ENCODE results near the gene KRTAP12-2.

Gene KRTAP12-2

GRCh38 chr21:44666401-44667320 is at the start of gene KRTAP12-2:
KRTAP12-2 (minus strand) TSS chr21:44666927; CDS start chr21:44666886, 41 bp downstream.
- no peak for DNase-seq (ENCODE audit: low read depth in 2 of 2)

GRCh38 chr21:44714905-44715304 is 48.2 kb upstream of the KRTAP12-2 start:
- no peak for DNase-seq (ENCODE audit: low read depth in 2 of 2)

DNA sequence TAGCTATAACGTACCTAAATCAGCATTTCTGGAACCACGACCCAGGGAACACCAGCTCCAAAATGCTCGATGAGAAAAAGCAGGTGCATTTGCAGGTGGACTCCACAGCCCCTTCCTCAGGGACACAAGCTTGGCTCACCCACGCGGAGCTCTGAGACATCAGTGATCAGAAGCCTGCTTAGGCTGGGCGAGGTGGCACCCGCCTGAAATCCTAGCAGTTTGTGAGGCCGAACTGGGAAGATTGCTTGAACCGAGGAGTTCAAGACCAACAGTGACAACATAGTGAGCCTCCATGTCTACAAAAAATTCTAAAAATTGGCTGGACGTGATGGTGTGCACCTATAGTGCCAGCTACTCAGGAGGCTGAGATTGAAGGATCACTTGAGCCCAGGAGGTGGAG is 47.1 kb upstream of the KRTAP12-2 start:
- DNase-seq (ENCODE audit: low read depth in 2 of 2): no peak

DNA sequence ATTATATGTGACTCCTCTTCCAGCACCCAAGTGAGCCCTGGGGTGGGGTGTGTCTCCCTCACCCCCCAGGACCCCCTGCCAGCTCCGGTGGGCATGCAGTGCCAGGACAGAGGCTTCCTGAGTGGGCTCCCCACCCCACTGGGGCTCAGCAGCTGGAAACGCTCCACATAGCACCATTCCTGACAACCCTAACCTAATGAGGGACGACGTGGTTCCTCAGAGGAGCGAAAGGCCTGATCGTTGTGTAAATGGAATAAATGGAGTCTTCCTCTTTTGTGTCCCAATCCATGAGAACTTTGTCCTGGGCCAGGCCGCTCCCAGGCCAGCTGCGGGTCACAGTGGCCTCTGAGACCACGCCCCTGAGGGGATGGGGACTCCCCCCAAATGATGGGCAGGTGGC is 46.4 kb upstream of the KRTAP12-2 start:
- DNase-seq (ENCODE audit: low read depth in 2 of 2): no peak

DNA sequence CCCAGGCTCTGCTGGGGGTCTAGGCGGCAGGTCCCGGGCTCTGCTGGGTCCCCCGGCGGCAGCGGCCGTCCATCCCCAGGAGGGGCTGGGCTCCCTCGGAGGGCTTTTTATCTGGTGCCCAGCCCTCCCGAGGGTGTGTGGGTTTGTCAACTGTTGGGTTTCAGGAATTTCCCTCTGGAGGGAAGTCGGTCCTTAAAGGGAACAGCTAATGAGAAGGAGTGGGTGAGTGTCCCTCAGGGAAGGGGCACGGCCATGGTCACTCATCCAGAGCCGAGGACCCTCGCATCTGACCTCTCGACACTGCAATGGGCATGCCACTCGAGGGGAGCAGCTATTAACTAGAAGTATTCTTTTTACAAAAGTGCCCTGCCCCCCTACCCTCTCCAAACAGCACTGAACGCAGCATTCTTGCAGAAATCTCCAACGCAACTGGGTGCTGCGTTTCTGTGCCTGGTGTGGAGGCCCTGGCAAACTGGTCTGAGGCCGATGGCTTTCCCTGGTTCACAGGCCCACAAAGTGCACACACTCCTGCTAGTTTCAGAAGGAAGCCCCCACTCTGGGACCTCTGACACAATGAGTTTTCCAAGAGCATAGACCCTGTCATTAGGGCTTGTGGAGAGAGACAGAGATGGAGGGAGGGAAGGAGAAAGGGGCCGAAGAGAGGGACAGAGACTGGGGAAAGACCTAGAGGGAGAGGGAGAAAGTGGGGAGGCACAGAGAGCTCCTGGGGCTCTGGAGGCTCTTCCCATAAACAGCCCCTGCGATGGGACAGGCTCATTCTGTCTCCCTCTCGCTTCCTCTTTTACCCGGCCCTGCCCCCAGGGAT is 45.7 kb upstream of the KRTAP12-2 start:
- DNase-seq (ENCODE audit: low read depth in 2 of 2): no peak

DNA sequence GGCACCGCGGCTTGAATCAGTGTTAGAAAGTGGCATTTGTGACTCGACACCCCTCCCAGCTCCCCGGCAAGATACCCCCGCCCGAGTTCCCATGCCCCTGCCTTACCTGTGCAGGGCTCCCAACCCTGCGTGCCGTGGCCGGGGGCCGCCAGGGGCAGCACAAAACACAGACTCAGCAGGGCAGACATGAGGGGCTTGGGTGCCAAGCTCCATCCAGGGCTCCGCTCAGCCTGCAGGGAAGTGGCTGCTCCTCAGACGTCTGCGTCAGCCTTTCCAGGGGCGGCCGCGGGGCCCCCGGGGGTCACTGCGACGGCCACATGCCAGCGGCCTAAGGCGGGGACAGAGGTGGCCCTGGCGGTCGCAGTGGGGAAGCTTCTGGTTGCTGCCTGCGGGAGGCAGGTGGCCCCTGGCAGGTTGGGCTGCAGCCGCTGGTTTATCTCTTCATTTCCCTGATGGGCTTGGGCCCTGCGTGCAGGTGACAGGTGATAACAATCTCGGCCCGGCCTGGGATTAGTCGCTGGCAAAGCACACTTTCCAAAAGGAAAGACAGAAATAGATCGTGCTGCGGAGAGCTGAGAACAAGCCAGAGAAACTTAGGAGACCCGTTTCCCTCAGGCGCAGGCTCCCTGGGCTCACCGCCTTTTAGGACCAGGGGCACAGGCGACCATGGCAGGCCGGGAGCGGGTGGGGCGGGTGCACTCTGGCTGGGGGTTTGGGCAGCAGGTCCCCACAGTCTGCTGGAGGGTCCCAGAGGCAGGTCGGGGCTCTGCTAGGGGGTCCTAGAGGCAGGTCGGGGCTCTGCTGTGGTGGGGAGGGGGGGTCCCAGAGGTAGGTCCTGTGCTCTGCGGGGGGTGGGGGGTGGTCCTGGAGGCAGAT is 44.8 kb upstream of the KRTAP12-2 start, which contains the start of gene TSPEAR:
Gene TSPEAR, minus strand, starts transcription at position 246 of the 876 bp plus-strand sequence. Its CDS starts 58 bp downstream, at position 188.
- no peak for DNase-seq (ENCODE audit: low read depth in 2 of 2)

- no peak for DNase-seq (ENCODE audit: low read depth in 2 of 2)
Measured at GRCh38 chr21:44710756-44711326, 44.1 kb upstream of the KRTAP12-2 start.

DNA sequence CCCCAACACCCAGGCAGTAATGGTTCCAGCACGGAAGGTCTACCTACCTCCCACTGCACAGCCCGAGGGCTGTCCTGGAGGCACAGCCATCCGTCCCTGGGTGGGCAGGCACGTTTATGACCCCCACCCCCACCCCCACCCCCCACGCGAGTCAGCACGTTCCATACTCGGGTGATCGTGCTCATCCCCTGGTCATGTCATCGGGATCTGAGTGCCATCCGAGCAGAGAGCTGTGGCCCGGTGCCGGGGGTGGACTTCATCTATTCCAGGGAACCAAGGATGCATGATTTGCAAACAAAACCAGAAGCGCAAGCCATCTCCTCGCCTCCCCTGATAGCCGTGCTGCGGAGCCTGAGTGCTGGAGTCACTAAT is 43.6 kb upstream of the KRTAP12-2 start:
- DNase-seq (ENCODE audit: low read depth in 2 of 2): no peak

DNA sequence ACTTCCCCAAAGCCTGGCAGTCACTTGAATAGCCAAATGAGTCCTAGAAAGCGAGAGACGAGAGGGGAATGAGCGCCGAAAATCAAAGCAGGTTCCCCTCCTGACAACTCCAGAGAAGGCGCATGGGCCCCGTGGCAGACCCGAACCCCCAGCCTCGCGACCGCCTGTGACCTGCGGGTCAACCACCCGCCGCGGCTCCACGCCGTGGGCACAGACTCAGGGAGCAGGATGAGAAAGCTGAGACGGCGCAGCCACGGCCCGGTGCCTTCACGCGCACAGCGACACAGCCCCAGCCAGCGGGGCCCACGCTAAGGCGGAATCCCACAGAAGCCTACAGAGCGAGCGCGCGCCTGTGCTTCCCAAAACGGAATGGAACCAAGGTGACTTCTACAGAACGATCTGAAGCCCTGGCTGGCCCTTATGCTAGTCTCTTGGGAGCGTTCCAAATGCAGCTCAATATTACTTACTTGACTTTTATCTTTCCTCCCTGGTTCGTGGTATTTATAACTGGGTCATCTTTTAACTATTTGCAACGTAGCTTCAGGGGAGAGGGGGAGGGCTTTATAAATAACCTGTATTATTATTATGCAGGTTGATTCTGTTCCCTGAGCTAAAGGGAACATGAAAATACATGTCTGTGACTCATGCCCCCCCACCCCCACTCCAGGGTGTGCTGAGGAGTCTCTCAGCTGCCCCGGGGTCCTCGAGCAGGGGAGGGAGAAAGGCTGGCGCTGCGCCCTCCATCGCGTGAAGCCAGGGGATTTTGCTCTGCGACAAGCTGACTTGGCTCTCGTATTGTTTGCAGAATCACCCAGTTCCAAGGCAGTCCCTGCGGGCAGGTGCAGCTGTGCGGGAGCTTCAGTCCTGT is 42.9 kb upstream of the KRTAP12-2 start:
- DNase-seq (ENCODE audit: low read depth in 2 of 2): no peak

DNA sequence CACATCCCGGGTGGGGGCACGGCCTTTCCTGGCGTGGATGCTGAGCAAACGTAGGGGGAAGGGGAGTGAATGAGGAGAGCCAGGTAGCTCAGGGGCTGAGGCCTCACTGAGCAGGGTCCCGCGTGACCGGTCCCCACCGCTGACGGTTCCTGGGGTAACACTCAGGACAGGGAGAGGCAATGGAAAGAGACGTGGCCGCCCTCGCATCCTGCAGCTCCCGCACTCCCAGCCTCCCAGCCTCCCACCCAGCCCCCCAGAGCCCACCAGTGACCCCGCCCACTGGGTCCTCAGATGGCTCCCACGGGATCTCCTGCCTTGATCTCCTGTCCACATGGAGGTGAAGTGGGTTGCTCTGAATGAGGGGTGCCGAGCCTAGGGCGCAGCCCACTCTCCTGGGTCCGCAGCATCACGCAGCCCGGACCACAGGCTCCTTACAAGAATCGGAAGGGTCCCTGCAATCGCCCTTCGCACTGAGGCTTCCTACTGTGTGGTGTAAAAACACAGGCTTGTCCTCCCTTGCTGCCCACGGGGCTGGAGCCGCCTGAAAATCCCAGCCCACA is 42.2 kb upstream of the KRTAP12-2 start:
- no peak for DNase-seq (ENCODE audit: low read depth in 2 of 2)

DNA sequence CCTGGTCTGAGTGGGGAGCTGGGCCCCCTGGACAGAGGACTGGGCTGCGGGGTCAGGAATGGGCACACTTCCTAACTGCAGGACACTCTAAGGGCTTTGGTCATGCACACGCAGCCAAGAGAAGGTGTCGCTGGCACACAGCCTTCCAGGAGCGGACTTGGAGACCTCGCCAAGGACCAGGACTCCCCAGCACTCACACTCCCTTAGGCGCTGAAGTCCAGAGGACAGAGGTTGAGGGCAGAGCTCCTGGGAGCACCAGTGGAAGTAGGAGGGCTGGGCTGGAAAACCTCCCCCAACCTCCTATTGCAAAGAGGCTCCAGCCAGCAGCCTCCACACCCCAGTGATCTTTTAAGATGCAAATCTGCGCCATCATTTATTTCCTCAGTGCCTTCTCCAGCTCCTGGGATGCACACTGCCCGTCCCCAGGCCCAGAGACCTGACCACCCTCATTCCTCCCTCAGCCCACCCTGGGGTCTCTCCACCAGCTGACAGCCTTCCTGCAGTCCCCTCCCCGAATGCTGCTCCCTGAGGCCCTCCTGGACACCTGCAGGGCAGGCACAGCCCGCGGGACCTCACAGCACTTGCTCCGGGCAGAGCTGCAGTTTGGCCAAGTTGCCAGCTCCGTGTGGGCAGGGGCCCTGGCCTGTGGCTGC is 41.6 kb upstream of the KRTAP12-2 start:
- DNase-seq (ENCODE audit: low read depth in 2 of 2): no peak

- no peak for DNase-seq (ENCODE audit: low read depth in 2 of 2)
Measured at GRCh38 chr21:44706706-44707581, 40.2 kb upstream of the KRTAP12-2 start.

DNA sequence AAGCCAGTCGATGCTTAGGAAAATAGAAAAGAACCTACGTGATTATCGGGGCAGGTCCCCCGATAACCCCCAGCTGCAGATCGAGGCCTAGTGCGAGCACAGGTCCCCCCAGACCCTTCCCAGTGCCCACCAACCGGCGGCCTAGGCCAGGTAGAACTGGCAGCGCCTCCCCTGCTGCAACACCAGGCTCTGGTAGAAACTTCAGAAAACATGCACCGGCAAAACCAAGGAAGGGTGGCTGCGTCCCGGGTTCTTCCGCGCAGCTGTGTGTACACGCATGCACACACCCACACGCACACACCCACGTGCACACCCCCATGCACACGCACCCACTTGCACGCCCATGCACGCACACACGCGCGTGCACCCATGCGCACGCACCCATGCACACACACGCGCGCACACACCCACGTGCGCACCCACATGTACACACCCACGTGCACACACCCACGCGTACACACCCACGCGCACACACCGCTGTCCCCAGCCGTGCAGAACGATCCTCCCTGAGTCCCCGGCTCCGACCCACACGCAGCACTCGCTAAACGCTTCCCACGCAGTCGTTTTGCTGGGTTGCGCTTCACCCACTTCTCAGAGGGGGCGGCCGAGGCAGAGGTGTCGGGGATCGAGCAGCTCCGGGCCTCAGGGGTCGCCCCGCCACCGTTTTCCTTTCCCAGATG is 39.4 kb upstream of the KRTAP12-2 start:
- DNase-seq (ENCODE audit: low read depth in 2 of 2): no peak

GRCh38 chr21:44704636-44705001 is 37.9 kb upstream of the KRTAP12-2 start:
- no peak for DNase-seq (ENCODE audit: low read depth in 2 of 2)

- no peak for DNase-seq (ENCODE audit: low read depth in 2 of 2)
Measured at GRCh38 chr21:44703731-44704635, 37.3 kb upstream of the KRTAP12-2 start.

DNA sequence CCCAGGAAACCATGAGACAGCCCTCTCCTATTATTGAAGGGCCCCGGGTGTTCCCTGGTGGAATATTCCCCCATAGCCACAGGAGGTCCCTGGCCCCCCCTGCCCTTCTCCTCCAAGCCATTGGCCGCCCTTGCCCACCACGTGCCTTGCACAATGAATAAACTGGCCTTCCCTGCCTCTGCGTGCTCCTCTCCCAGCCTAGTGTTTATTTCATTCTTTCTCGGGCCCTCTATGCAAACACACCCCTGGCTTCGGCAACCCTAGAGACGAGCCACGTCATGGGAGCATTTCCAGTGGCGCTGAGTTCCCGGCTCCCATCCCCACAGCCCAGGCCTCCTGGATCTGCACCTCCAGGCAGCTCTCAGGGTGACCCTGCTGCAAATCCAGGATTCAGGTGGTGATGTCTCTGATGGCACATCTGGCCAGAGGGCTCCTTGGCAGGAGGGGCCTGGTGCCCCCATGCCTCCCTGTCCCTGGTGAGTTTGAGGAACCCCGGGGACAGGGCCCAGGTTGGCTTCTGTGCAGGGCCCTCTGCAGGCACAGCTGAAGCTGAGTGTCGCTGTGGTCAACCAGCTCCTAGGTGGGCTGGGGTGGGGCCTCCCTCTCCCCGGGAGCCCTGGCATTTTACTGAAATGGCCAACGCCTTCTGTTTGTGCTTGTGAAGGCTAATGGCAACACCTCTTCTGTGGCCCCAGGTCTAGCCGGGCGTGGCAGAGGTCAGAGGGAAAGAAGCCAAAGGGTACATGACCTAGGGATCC is 36.4 kb upstream of the KRTAP12-2 start:
- DNase-seq (ENCODE audit: low read depth in 2 of 2): no peak

Measured in fibroblast of skin of left quadriceps (primary cell).